ENCODE data around the gene ZNF544. TPM values are rescaled to one million over a fixed set of nuclear protein-coding genes. Genes with fewer than 3 reads are reported as not detected.
A peak's percentile ranks its signal among the peaks of the same experiment; 100 is the strongest.

Gene ZNF544
- total RNA-seq, 2 experiments from 2014 or later, result 32.2 to 38.5 TPM

- ATAC-seq, result no peak
- Mint-ChIP-seq H3K4me1 (no peaks in the 10 kb centered on the region), H3K27ac (no peak overlapping the region), H3K36me3 (ENCODE audit: low read depth) (peaks cover 73% of the 10 kb centered on the region), H3K27me3 (no peaks in the 10 kb centered on the region), H3K9me3 (ENCODE audit: low read depth) (peaks cover 77% of the 10 kb centered on the region), H3K4me3 (no peak overlapping the region)
- intact Hi-C loops (cut with DNase I, micrococcal nuclease), result no loop called here
- no peak for DNase-seq
- ChIA-PET POLR2A (no interaction called here), CTCF (interaction anchor here (0.7 kb wide), 1 partner anchor 113 kb away, joined by 3 read pairs; no protein-coding TSS in a partner anchor)
Measured at GRCh38 chr19:58212336-58213074, 16.2 kb upstream of the ZNF544 start.

- ATAC-seq, result no peak
- intact Hi-C loops (cut with DNase I, micrococcal nuclease), result no loop called here
- H3K27me3 Mint-ChIP-seq, result no peaks in the 10 kb centered on the region
- peaks cover 76% of the 10 kb centered on the region for H3K9me3 Mint-ChIP-seq (ENCODE audit: low read depth)
- POLR2A ChIA-PET, result no interaction called here
- H3K27ac Mint-ChIP-seq, result no peak overlapping the region
- peaks cover 71% of the 10 kb centered on the region for H3K36me3 Mint-ChIP-seq (ENCODE audit: low read depth)
- no peaks in the 10 kb centered on the region for H3K4me1 Mint-ChIP-seq
- CTCF ChIA-PET, result no interaction called here
- no peak for DNase-seq
- H3K4me3 Mint-ChIP-seq, result no peak overlapping the region
Measured at GRCh38 chr19:58213075-58213369, 15.7 kb upstream of the ZNF544 start.

GRCh38 chr19:58217069-58217481 lies 11.6 kb upstream of the ZNF544 start:
- Mint-ChIP-seq H3K27me3 (no peaks in the 10 kb centered on the region), H3K9me3 (ENCODE audit: low read depth) (peaks cover 53% of the 10 kb centered on the region), H3K27ac (no peak overlapping the region), H3K36me3 (ENCODE audit: low read depth) (peaks cover 37% of the 10 kb centered on the region), H3K4me1 (no peaks in the 10 kb centered on the region), H3K4me3 (no peak overlapping the region)
- ChIA-PET CTCF (no interaction called here), POLR2A (no interaction called here)
- DNase-seq, result no peak
- ATAC-seq, result no peak
- intact Hi-C loops (cut with DNase I, micrococcal nuclease), result no loop called here

GRCh38 chr19:58217607-58218391 lies 10.9 kb upstream of the ZNF544 start:
- CTCF ChIA-PET, result interaction anchor here (0.6 to 0.9 kb wide), 4 partner anchors 17 to 145 kb away, joined by 3 to 4 read pairs (median 3); partner anchors contain the start of gene ZNF497
- intact Hi-C loops (cut with DNase I, micrococcal nuclease), result loop anchor here in 1 of 2 experiments (2.0 kb wide), 1 partner anchor 163 kb away; the partner anchor contains the start of gene ZNF837
- DNase-seq, result no peak
- peaks cover 32% of the 10 kb centered on the region for H3K36me3 Mint-ChIP-seq (ENCODE audit: low read depth)
- H3K4me3 Mint-ChIP-seq, result no peak overlapping the region
- POLR2A ChIA-PET, result no interaction called here
- H3K27ac Mint-ChIP-seq, result no peak overlapping the region
- H3K9me3 Mint-ChIP-seq (ENCODE audit: low read depth), result peaks cover 48% of the 10 kb centered on the region
- H3K4me1 Mint-ChIP-seq, result no peaks in the 10 kb centered on the region
- ATAC-seq, result no peak
- no peaks in the 10 kb centered on the region for H3K27me3 Mint-ChIP-seq

- intact Hi-C loops (cut with DNase I, micrococcal nuclease), result loop anchor here in 1 of 2 experiments (1.0 to 2.0 kb wide), 3 partner anchors 162 to 300 kb away; partner anchors contain the start of genes ZBTB45 and ZNF837
- Mint-ChIP-seq H3K27me3 (no peaks in the 10 kb centered on the region), H3K4me3 (no peak overlapping the region), H3K36me3 (ENCODE audit: low read depth) (peaks cover 22% of the 10 kb centered on the region), H3K27ac (no peak overlapping the region), H3K9me3 (ENCODE audit: low read depth) (peaks cover 41% of the 10 kb centered on the region), H3K4me1 (no peaks in the 10 kb centered on the region)
- ATAC-seq, result peak; percentile 88
- ChIA-PET CTCF (interaction anchor here (0.6 to 0.8 kb wide), 4 partner anchors 86 to 146 kb away, joined by 3 to 4 read pairs (median 3); partner anchors contain the start of gene ERVK3-1), POLR2A (interaction anchor here (0.6 kb wide), 1 partner anchor 137 kb away, joined by 3 read pairs; no protein-coding TSS in a partner anchor)
- DNase-seq, result peak; percentile 70
Measured at GRCh38 chr19:58218899-58219298, 9.8 kb upstream of the ZNF544 start.

- Mint-ChIP-seq H3K27me3 (no peaks in the 10 kb centered on the region), H3K36me3 (ENCODE audit: low read depth) (peaks cover 54% of the 10 kb centered on the region), H3K4me3 (peak overlapping the region; percentile 91), H3K9me3 (ENCODE audit: low read depth) (peaks cover 30% of the 10 kb centered on the region), H3K4me1 (peaks cover 24% of the 10 kb centered on the region), H3K27ac (peak overlapping the region; percentile 95)
- intact Hi-C loops (cut with DNase I, micrococcal nuclease), result loop anchor here (1.0 to 5.0 kb wide), 6 partner anchors 45 to 214 kb away; partner anchors contain the start of genes ERVK3-1 (in 1 of the 2), ZNF132 (in 1 of the 2), ZNF274 (in 1 of the 2) and ZNF8 (in 1 of the 2)
- CTCF ChIA-PET, result interaction anchor here (0.7 to 1.2 kb wide), 3 partner anchors 46 to 289 kb away, joined by 3 to 4 read pairs (median 4); partner anchors contain the start of gene ZNF274
- POLR2A ChIA-PET, result interaction anchor here (0.8 to 1.1 kb wide), 2 partner anchors 131 to 293 kb away, joined by 3 read pairs; no protein-coding TSS in a partner anchor
- DNase-seq (no peak), ATAC-seq (no peak)
Measured at GRCh38 chr19:58227964-58228584, 640 bp upstream of the ZNF544 start.

- DNase-seq, result peak; percentile 58
- peaks cover 24% of the 10 kb centered on the region for H3K4me1 Mint-ChIP-seq
- H3K4me3 Mint-ChIP-seq, result peak overlapping the region; percentile 91
- ATAC-seq, result peak; percentile 55
- H3K27me3 Mint-ChIP-seq, result no peaks in the 10 kb centered on the region
- CTCF ChIA-PET, result interaction anchor here (0.5 to 1.2 kb wide), 5 partner anchors 15 to 292 kb away, joined by 3 to 4 read pairs (median 3); partner anchors contain the start of gene ZNF274
- POLR2A ChIA-PET, result no interaction called here
- peak overlapping the region; percentile 95 for H3K27ac Mint-ChIP-seq
- peaks cover 40% of the 10 kb centered on the region for H3K9me3 Mint-ChIP-seq (ENCODE audit: low read depth)
- intact Hi-C loops (cut with DNase I, micrococcal nuclease), result loop anchor here (2.0 to 5.0 kb wide), 4 partner anchors 46 to 213 kb away; partner anchors contain the start of genes ZNF132 (in 1 of the 2), ZNF274 (in 1 of the 2), ZNF8 (in 1 of the 2) and ZNF837 (in 1 of the 2)
- H3K36me3 Mint-ChIP-seq (ENCODE audit: low read depth), result peaks cover 66% of the 10 kb centered on the region
Measured at GRCh38 chr19:58229255-58229639, 533 bp downstream of the ZNF544 start.

- no peak overlapping the region for H3K27ac Mint-ChIP-seq
- POLR2A ChIA-PET, result interaction anchor here (0.6 to 1.2 kb wide), 2 partner anchors 41 to 510 kb away, joined by 3 to 4 read pairs; partner anchors contain the start of gene ZNF8
- H3K4me1 Mint-ChIP-seq, result peaks cover 1% of the 10 kb centered on the region
- H3K27me3 Mint-ChIP-seq, result no peaks in the 10 kb centered on the region
- ATAC-seq (no peak), DNase-seq (no peak)
- intact Hi-C loops (cut with DNase I, micrococcal nuclease), result no loop called here
- peaks cover 47% of the 10 kb centered on the region for H3K9me3 Mint-ChIP-seq (ENCODE audit: low read depth)
- H3K4me3 Mint-ChIP-seq, result no peak overlapping the region
- CTCF ChIA-PET, result no interaction called here
- H3K36me3 Mint-ChIP-seq (ENCODE audit: low read depth), result peaks cover 95% of the 10 kb centered on the region
Measured at GRCh38 chr19:58237324-58237723, 8.6 kb downstream of the ZNF544 start.

GRCh38 chr19:58243351-58243750 lies 14.6 kb downstream of the ZNF544 start:
- H3K27me3 Mint-ChIP-seq, result no peaks in the 10 kb centered on the region
- CTCF ChIA-PET, result no interaction called here
- DNase-seq, result no peak

GRCh38 chr19:58248886-58249285 lies 20.2 kb downstream of the ZNF544 start:
- H3K36me3 Mint-ChIP-seq (ENCODE audit: low read depth), result peaks cover 98% of the 10 kb centered on the region
- peaks cover 7% of the 10 kb centered on the region for H3K4me1 Mint-ChIP-seq
- intact Hi-C loops (cut with DNase I, micrococcal nuclease), result loop anchor here in 1 of 2 experiments (5.0 kb wide), 1 partner anchor 52 kb away; no protein-coding TSS in a partner anchor
- no peak overlapping the region for H3K4me3 Mint-ChIP-seq
- DNase-seq (no peak), ATAC-seq (no peak)
- H3K27ac Mint-ChIP-seq, result peak overlapping the region; percentile 25
- CTCF ChIA-PET, result no interaction called here
- no peaks in the 10 kb centered on the region for H3K27me3 Mint-ChIP-seq
- H3K9me3 Mint-ChIP-seq (ENCODE audit: low read depth), result peaks cover 48% of the 10 kb centered on the region
- POLR2A ChIA-PET, result no interaction called here

More at GRCh38 chr19:58243351-58243750, 14.6 kb downstream of the ZNF544 start:
- H3K27ac Mint-ChIP-seq, result no peak overlapping the region
- POLR2A ChIA-PET, result no interaction called here
- H3K4me1 Mint-ChIP-seq, result peaks cover under 1% of the 10 kb centered on the region
- intact Hi-C loops (cut with DNase I, micrococcal nuclease), result no loop called here
- H3K4me3 Mint-ChIP-seq, result no peak overlapping the region
- H3K36me3 Mint-ChIP-seq (ENCODE audit: low read depth), result peaks cover 99% of the 10 kb centered on the region
- ATAC-seq, result no peak
- peaks cover 48% of the 10 kb centered on the region for H3K9me3 Mint-ChIP-seq (ENCODE audit: low read depth)
